HepG2 (cell line): ENCODE results near the gene TAF6L. TPM values are rescaled to one million over a fixed set of nuclear protein-coding genes. Genes with fewer than 3 reads are reported as not detected.
A peak's percentile ranks its signal among the peaks of the same experiment; 100 is the strongest.

Experiments used
- JUNB ChIP-seq: sonication (generic); formaldehyde crosslinking; IDR thresholded peaks from 2 replicates; pipeline ENCODE4 v1.8.0; 2022; ENCODE audit warnings: missing genetic modification reagents, mild to moderate bottlenecking, borderline replicate concordance
- KDM2A ChIP-seq: sonication (generic); formaldehyde crosslinking; IDR thresholded peaks from 2 replicates; pipeline ENCODE4 v1.4.0; 2020; ENCODE audit warnings: low read depth, missing genetic modification reagents, borderline replicate concordance
- KDM5B ChIP-seq: sonication (generic); formaldehyde crosslinking; IDR thresholded peaks from 2 replicates; pipeline ENCODE4 v1.4.0; 2020; ENCODE audit warnings: missing genetic modification reagents, mild to moderate bottlenecking, borderline replicate concordance
- KLF9 ChIP-seq: IDR thresholded peaks from 2 replicates; pipeline ENCODE4 v1.6.1; 2016; ENCODE audit warnings: low read depth
- LRRFIP1 ChIP-seq: sonication (generic); formaldehyde crosslinking; conservative IDR thresholded peaks from 2 replicates; pipeline ENCODE4 v1.4.0; 2020; ENCODE audit warnings: missing genetic modification reagents
- MTA1 ChIP-seq: sonication (generic); formaldehyde crosslinking; IDR thresholded peaks from 2 replicates; pipeline ENCODE4 v1.4.0; 2020; ENCODE audit warnings: missing genetic modification reagents, mild to moderate bottlenecking, borderline replicate concordance
- NCOR1 ChIP-seq: fragments of 200-600 bp; sonication (generic); IDR thresholded peaks from 2 replicates; pipeline ENCODE4 v1.7.0; 2017; ENCODE audit warnings: antibody characterized with exemption, low read length, borderline replicate concordance
- NR2F6 ChIP-seq, 2 experiments: IDR thresholded peaks; 2 replicates each; pipeline ENCODE4 v1.6.1; 2016; ENCODE audit warnings: antibody characterized with exemption in 1 of 2, mild to moderate bottlenecking in 1 of 2
- PTBP1 ChIP-seq: fragments of 200-400 bp; formaldehyde crosslinking; IDR thresholded peaks from 2 replicates; pipeline ENCODE4 v1.6.1; 2018; ENCODE audit warnings: low read length, low read depth; ENCODE audit not compliant: poor library complexity, severe bottlenecking
- SOX6 ChIP-seq, 2 experiments: fragments of 450-650 bp in 1 of 2; sonication (generic) in 1 of 2; formaldehyde crosslinking in 1 of 2; IDR thresholded peaks; 2 replicates each; pipeline versions ENCODE4 v1.4.0 to v1.6.1; 2017 to 2020; ENCODE audit warnings: antibody characterized with exemption in 1 of 2, mild to moderate bottlenecking in 1 of 2, missing genetic modification reagents in 1 of 2
- TCF12 ChIP-seq, 2 experiments: fragments of 450-650 bp in 1 of 2; sonication (generic) in 1 of 2; formaldehyde crosslinking in 1 of 2; IDR thresholded peaks; 2 replicates each; pipeline versions ENCODE4 v1.6.1 to v1.8.0; 2017 to 2022; ENCODE audit warnings: antibody characterized with exemption in 1 of 2, mild to moderate bottlenecking in 1 of 2, missing genetic modification reagents in 1 of 2, moderate library complexity in 1 of 2
- TGIF2 ChIP-seq: IDR thresholded peaks from 2 replicates; pipeline ENCODE4 v1.6.1; 2016; ENCODE audit warnings: control low read depth, missing compliant biosample characterization
- TRIM22 ChIP-seq: fragments of 450-650 bp; IDR thresholded peaks from 2 replicates; pipeline ENCODE4 v1.6.1; 2017
- ZFP90 ChIP-seq: sonication (generic); formaldehyde crosslinking; IDR thresholded peaks from 2 replicates; pipeline ENCODE4 v1.8.0; 2022; ENCODE audit warnings: missing genetic modification reagents, mild to moderate bottlenecking, inconsistent platforms, borderline replicate concordance
- ZNF230 ChIP-seq: sonication (generic); formaldehyde crosslinking; IDR thresholded peaks from 2 replicates; pipeline ENCODE4 v1.4.0; 2020; ENCODE audit warnings: mild to moderate bottlenecking, missing genetic modification reagents
- ZNF232 ChIP-seq: sonication (generic); formaldehyde crosslinking; IDR thresholded peaks from 2 replicates; pipeline ENCODE4 v1.4.0; 2020; ENCODE audit warnings: missing genetic modification reagents, borderline replicate concordance
- ZNF256 ChIP-seq: sonication (generic); formaldehyde crosslinking; conservative IDR thresholded peaks from 2 replicates; pipeline ENCODE4 v1.4.0; 2020; ENCODE audit warnings: missing genetic modification reagents
- ZNF354B ChIP-seq: sonication (generic); formaldehyde crosslinking; IDR thresholded peaks from 2 replicates; pipeline ENCODE4 v1.8.0; 2022; ENCODE audit warnings: mild to moderate bottlenecking, missing genetic modification reagents
- ZNF383 ChIP-seq: sonication (generic); formaldehyde crosslinking; IDR thresholded peaks from 2 replicates; pipeline ENCODE4 v1.4.0; 2020; ENCODE audit warnings: missing genetic modification reagents, mild to moderate bottlenecking, borderline replicate concordance
- ZNF740 ChIP-seq: sonication (generic); formaldehyde crosslinking; IDR thresholded peaks from 2 replicates; pipeline ENCODE4 v1.4.0; 2020; ENCODE audit warnings: missing genetic modification reagents
- ZNF773 ChIP-seq: sonication (generic); formaldehyde crosslinking; IDR thresholded peaks from 2 replicates; pipeline ENCODE4 v1.4.0; 2020; ENCODE audit warnings: missing genetic modification reagents, borderline replicate concordance
- polyA plus RNA-seq, 8 experiments: library from polyadenylated mRNA; depleted of rRNA in 3 of 8; stranded (reverse) in 7 of 8; unstranded in 1 of 8; fragments of >200 nt; fragmentation: Illumina TruSeq in 4 of 8; extraction: Trizol in 4 of 8; gene quantifications; 2 replicates each; pipeline versions ENCODE4 v1.2.1 to v1.2.3, GENCODE V29; 2011 to 2016; ENCODE audit warnings: low read depth in 4 of 8, missing spikeins in 1 of 8, mixed read lengths in 1 of 8; ENCODE audit not compliant: insufficient read depth in 1 of 8
- total RNA-seq, 5 experiments: library from RNA; depleted of rRNA; stranded (reverse); fragments of >200 nt; fragmentation: Illumina TruSeq; extraction: Trizol; gene quantifications; 2 replicates each; pipeline ENCODE4 v1.2.3, GENCODE V29; 2016; ENCODE audit warnings: low read depth in 1 of 5
- TF ChIP-seq, protein P1 (sequence below): sonication (generic); formaldehyde crosslinking; IDR thresholded peaks from 2 replicates; pipeline ENCODE4 v1.4.0; 2020; ENCODE audit warnings: missing genetic modification reagents
- TF ChIP-seq, protein P2 (sequence below): sonication (generic); formaldehyde crosslinking; IDR thresholded peaks from 2 replicates; pipeline ENCODE4 v1.5.0; 2020; ENCODE audit warnings: missing genetic modification reagents

Gene TAF6L
- total and polyA plus RNA-seq, 2 of the 13 experiments (the other 11 are each of a cell fraction or from before 2014, with no cell fraction given): 12.6 to 19.4 TPM

DNA sequence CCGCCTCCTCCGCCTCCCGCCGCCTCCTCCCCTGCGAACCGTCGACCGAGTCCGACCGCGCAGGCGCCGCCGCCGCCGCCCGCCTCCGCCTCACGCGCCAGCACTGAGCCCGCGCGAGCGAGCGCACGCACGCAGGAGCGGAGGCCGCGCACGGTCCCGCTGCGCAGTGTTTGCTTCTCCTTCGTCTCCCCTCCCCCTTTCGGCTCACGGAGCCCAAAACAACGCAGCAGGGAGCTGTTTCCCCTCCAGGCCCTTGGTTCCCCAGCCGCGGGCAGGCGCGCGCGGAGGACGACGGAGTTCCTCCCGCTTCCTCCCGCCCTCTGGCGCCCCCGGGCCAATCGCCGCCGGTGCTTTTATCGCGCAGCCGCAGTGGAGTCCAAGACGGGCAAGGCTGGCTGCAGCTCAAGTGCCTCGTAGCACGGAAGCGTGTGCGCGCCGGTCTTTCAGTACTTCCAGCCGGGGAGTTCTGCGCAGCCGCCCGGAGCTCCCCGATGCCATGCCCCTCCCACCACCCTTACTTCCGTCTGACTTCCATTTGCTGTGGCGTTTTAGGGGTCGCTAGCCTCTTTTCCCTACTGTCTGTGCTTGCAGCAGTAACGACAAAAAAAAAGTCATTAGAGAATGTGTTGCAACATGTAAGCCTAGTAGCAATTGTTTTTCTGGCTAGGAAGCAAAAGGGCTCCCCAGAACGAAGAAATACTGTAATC is 43.9 kb upstream of the TAF6L start, which contains the start of gene HNRNPUL2 (continued):
- TF ChIP-seq ZNF230 (CRISPR knock-in tag): peak; percentile 73; the same call in 1 of the 2 replicates
- no peak for TF ChIP-seq ZNF354B (CRISPR knock-in tag)
- peak; percentile 72; the same call in 1 of the 2 replicates for TF ChIP-seq ZNF232 (CRISPR knock-in tag)
- TF ChIP-seq ZNF383: no peak
- TF ChIP-seq KDM5B (CRISPR knock-in tag): peak; percentile 67; the same call in 1 of the 2 replicates
- TF ChIP-seq JUNB (CRISPR knock-in tag): no peak; the same call in 1 of the 2 replicates
- TF ChIP-seq LRRFIP1: no peak
- no peak for TF ChIP-seq MTA1 (CRISPR knock-in tag)
- TF ChIP-seq, protein P1, sequence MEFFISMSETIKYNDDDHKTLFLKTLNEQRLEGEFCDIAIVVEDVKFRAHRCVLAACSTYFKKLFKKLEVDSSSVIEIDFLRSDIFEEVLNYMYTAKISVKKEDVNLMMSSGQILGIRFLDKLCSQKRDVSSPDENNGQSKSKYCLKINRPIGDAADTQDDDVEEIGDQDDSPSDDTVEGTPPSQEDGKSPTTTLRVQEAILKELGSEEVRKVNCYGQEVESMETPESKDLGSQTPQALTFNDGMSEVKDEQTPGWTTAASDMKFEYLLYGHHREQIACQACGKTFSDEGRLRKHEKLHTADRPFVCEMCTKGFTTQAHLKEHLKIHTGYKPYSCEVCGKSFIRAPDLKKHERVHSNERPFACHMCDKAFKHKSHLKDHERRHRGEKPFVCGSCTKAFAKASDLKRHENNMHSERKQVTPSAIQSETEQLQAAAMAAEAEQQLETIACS (CRISPR knock-in tag): peak; percentile 91
- TF ChIP-seq PTBP1: peak; percentile 89
- no peak for TF ChIP-seq TCF12 (IDR thresholded peaks at IDR 0.05)
- no peak for TF ChIP-seq TCF12 (CRISPR knock-in tag; IDR thresholded peaks at IDR 0.05)
- TF ChIP-seq, protein P2, sequence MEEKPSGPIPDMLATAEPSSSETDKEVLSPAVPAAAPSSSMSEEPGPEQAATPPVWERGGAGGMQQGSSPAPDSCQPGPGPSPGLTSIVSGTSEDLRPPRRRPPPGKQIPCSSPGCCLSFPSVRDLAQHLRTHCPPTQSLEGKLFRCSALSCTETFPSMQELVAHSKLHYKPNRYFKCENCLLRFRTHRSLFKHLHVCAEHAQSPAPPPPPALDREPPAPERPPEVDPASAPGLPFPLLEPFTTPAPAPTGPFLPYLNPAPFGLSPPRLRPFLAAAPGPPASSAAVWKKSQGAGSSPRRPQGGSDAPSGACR: 0 out of 2 replicates have a peak, but pooled peaks have one; percentile 80
- no peak for TF ChIP-seq NCOR1
- TF ChIP-seq ZFP90 (CRISPR knock-in tag): peak; percentile 98
- TF ChIP-seq NR2F6 (IDR thresholded peaks at IDR 0.05): no peak
- no peak; the same call in 1 of the 2 replicates for TF ChIP-seq NR2F6 (CRISPR knock-in tag; IDR thresholded peaks at IDR 0.05)
- TF ChIP-seq TGIF2: no peak; the same call in 1 of the 2 replicates
- TF ChIP-seq TRIM22: no peak
- TF ChIP-seq SOX6 (IDR thresholded peaks at IDR 0.05): no peak
- TF ChIP-seq SOX6 (CRISPR knock-in tag; IDR thresholded peaks at IDR 0.05): peak; percentile 19; the same call in 1 of the 2 replicates
- peak; percentile 84 for TF ChIP-seq ZNF773 (CRISPR knock-in tag)
- TF ChIP-seq ZNF256 (CRISPR knock-in tag): peak; percentile 68; the same call in 1 of the 2 replicates
- TF ChIP-seq KDM2A (CRISPR knock-in tag): peak; percentile 84
- peak; percentile 57; the same call in 1 of the 2 replicates for TF ChIP-seq ZNF740 (CRISPR knock-in tag)
- peak; percentile 52; the same call in 1 of the 2 replicates for TF ChIP-seq KLF9 (CRISPR knock-in tag)
